Pancreas (tissue), 10 donors: ENCODE measurements around the gene MAPK11. TPM values are rescaled to one million over a fixed set of nuclear protein-coding genes. Genes with fewer than 3 reads are reported as not detected.

Experiments used
- ATAC-seq, 4 donors: fragments of 200-7000 bp; cut with Tn5 transposase; one replicate each; pipeline versions ENCODE4 v1.8.0 to v1.9.1; 2020; ENCODE audit warnings: mild to moderate bottlenecking in 4 of 4, moderate library complexity in 4 of 4
- DNase-seq, 6 donors: peaks; one replicate each; pipeline ENCODE4 v3.0.0-alpha.2; 2020
- FAIRE-seq: peaks from 2 replicates; lab custom pipeline; 2012; peaks lifted over from hg19 to GRCh38; lab: Jason Lieb, UNC
- H3K27ac ChIP-seq, 4 donors: fragments of 200-600 bp; sonication (generic); 1 replicate in 3 of 4; 2 replicates in 1 of 4; pipeline versions ENCODE4 v1.5.0 to v1.8.0; 2020
- H3K27me3 ChIP-seq, 4 donors: fragments of 200-600 bp; one replicate each; pipeline ENCODE4 v1.8.0; 2021
- H3K36me3 ChIP-seq, 3 donors: fragments of 200-600 bp; sonication (generic) in 1 of 3; one replicate each; pipeline versions ENCODE4 v1.5.0 to v1.8.0; 2020 to 2021
- H3K4me1 ChIP-seq, 3 donors: fragments of 200-600 bp; one replicate each; pipeline ENCODE4 v1.8.0; 2021
- H3K4me3 ChIP-seq, 4 donors: fragments of 200-600 bp; sonication (generic) in 2 of 4; one replicate each; pipeline versions ENCODE4 v1.5.0 to v1.8.0; 2020 to 2021
- H3K9me3 ChIP-seq, 4 donors: fragments of 200-600 bp; one replicate each; pipeline ENCODE4 v1.8.0; 2021
- WGBS, 2 donors: extraction: QIAGEN DNeasy Blood & Tissue Kit; methylation state at CpG; one replicate each; pipeline ENCODE4 v1.1.7; 2013; 5-methylcytosine and 5-hydroxymethylcytosine counted together
- intact Hi-C, 3 donors: fragments of 100-400 bp; cut with DNase I; formaldehyde crosslinking; loops; one replicate each; pipeline versions ENCODE4 v1.11.1 to v1.14.2; 2022
- polyA plus RNA-seq, 2 donors: library from polyadenylated mRNA; stranded (reverse); fragments of 200-250 nt; gene quantifications; one replicate each; pipeline ENCODE4 v1.2.3, GENCODE V29; 2013
- total RNA-seq, 6 donors: library from RNA; stranded (reverse); fragmentation: NEBNext Ultra II Directional in 4 of 6; extraction: Animal tissue kit (Norgen Biotek cat#: 25700) in 4 of 6; gene quantifications; one replicate each; pipeline versions ENCODE4 v1.2.1 to v1.2.4, GENCODE V29; 2021 to 2023
- TF ChIP-seq, protein P1 (sequence below), 4 donors: fragments of 200-600 bp; sonication (generic) in 3 of 4; IDR thresholded peaks; one replicate each; pipeline versions ENCODE4 v1.5.0 to v1.8.0; 2021; ENCODE audit warnings: antibody characterized with exemption in 4 of 4
- donor health status: healthy with polysubstance abuse.
- donor health status: DM: no; HTN: no; CAD: no; lungs with moderate emphysema.
- donor health status: DM: no; HTN: no; CAD: no.
- donor health status: control.
- donor health status: control.
- donor health status: Bipolar disorder and iron deficiency.
- donor health status: DM: yes; HTN: yes; CAD: no.
- donor health status: DM: no; HTN: no; CAD: no.
- donor health status: DM: no; HTN: no; CAD: no.
- donor health status: DM: yes; HTN: yes; CAD: no.

The MAPK11 gene
- total and polyA plus RNA-seq, 8 donors: 1.3 to 22.2 (median 3.2) TPM

- FAIRE-seq (no peak), ATAC-seq (peak in 3 of 4 donors; percentile 5 to 49 (median 41)), DNase-seq (peak in 1 of 6 donors; percentile 55)
- H3K4me3 ChIP-seq: no peak overlapping the region
- TF ChIP-seq, protein P1, sequence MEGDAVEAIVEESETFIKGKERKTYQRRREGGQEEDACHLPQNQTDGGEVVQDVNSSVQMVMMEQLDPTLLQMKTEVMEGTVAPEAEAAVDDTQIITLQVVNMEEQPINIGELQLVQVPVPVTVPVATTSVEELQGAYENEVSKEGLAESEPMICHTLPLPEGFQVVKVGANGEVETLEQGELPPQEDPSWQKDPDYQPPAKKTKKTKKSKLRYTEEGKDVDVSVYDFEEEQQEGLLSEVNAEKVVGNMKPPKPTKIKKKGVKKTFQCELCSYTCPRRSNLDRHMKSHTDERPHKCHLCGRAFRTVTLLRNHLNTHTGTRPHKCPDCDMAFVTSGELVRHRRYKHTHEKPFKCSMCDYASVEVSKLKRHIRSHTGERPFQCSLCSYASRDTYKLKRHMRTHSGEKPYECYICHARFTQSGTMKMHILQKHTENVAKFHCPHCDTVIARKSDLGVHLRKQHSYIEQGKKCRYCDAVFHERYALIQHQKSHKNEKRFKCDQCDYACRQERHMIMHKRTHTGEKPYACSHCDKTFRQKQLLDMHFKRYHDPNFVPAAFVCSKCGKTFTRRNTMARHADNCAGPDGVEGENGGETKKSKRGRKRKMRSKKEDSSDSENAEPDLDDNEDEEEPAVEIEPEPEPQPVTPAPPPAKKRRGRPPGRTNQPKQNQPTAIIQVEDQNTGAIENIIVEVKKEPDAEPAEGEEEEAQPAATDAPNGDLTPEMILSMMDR (IDR thresholded peaks at IDR 0.05): no peak
- H3K36me3 ChIP-seq: no peaks in the 10 kb centered on the region
- no peak overlapping the region for H3K27ac ChIP-seq
- H3K9me3 ChIP-seq: no peaks in the 10 kb centered on the region
- 49 to 54% methylated on average over 28 to 31 of the region's 31 CpGs for WGBS, 2 donors
- H3K27me3 ChIP-seq: no peaks in the 10 kb centered on the region
- intact Hi-C loops: loop anchor here in 1 of 3 donors (5.0 kb wide), 1 partner anchor 80 kb away; no protein-coding TSS in a partner anchor
- no peaks in the 10 kb centered on the region for H3K4me1 ChIP-seq
Measured at GRCh38 chr22:50257451-50258360, 12.5 kb downstream of the MAPK11 start.

DNA sequence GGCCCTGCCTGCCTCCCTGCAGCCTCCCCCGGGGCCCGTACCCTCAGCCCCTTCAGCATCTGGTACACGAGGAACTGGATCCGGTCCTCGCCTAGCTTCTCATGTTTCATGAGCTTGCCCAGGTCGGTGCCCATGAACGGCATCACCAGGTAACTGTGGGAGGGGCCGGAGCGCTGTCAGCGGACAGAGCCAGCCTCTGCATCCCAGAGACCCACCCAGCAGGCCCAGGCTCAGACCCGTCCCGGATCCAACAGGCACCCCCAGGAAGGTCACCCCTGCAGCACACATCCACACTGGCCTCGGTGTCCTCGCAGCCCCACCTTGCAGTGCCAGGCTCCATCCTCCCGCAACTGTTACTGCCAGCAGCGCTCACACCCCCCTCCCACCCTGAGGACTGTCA, 13.1 kb downstream of the MAPK11 start:
- Histone ChIP-seq H3K9me3 (no peaks in the 10 kb centered on the region), H3K4me3 (no peak overlapping the region), H3K27me3 (no peaks in the 10 kb centered on the region), H3K36me3 (no peaks in the 10 kb centered on the region), H3K4me1 (no peaks in the 10 kb centered on the region), H3K27ac (no peak overlapping the region)
- FAIRE-seq (no peak), ATAC-seq (no peak), DNase-seq (no peak)
- TF ChIP-seq, protein P1 (IDR thresholded peaks at IDR 0.05): no peak
- intact Hi-C loops: loop anchor here in 1 of 3 donors (5.0 kb wide), 1 partner anchor 80 kb away; no protein-coding TSS in a partner anchor
- 70 to 71% methylated on average over 16 of the region's 16 CpGs for WGBS, 2 donors

DNA sequence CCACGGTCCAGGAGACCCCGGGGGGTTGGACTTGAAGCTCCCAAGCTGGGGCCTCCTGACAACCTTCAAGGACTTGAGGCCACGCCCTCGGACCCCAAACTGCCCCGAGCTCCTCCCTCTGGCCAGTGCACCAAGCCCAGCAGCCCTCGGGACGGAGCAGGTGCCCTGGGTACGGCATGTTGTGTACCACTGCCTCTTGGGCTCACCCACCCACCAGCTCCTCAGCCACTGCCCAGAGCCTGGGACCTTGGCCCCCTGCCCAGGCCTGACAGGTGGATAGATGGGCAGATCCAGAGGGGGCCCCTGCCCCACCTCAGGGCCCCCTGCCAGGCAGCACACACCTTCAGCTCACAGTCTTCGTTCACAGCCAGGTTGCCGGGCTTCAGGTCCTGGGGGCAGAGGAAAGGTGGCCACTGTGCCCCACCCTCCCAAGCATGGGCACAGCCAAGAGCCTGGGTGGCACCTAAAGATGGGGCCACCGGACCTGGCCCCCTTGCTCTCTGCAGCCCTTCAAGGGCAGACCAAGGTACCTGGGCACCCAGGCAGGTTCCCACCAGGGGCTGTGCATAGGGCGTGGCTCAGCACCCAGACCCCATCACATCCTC, 13.8 kb downstream of the MAPK11 start:
- intact Hi-C loops: loop anchor here in 1 of 3 donors (5.0 kb wide), 1 partner anchor 81 kb away; no protein-coding TSS in a partner anchor
- no peak for FAIRE-seq

DNA sequence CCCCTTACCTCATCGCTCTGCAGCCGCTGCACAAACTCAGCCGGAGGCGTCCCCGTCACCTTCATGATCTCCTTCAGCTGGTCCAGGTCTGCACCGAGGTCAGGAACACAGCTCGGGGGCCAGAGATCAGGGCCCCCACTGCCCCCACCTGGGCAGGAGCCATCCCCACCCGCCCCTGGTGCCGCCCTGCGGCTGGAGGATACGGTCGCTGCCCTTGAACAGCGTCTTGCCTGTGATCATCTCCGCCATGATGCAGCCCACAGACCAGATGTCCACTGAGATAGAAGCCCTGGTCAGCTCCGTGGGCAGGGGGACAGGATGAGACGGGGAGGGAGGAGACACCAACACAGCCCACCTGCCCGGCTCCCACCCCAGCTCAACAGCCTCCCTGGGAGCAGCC, 14.6 kb downstream of the MAPK11 start:
- Histone ChIP-seq H3K27me3 (no peaks in the 10 kb centered on the region), H3K36me3 (no peaks in the 10 kb centered on the region), H3K4me3 (no peak overlapping the region), H3K27ac (no peak overlapping the region), H3K4me1 (peaks cover 0 to under 1% (median 0%) of the 10 kb centered on the region in 3 donors), H3K9me3 (no peaks in the 10 kb centered on the region)
- intact Hi-C loops: loop anchor here in 1 of 3 donors (5.0 kb wide), 1 partner anchor 82 kb away; no protein-coding TSS in a partner anchor
- TF ChIP-seq, protein P1 (IDR thresholded peaks at IDR 0.05): no peak
- FAIRE-seq (no peak), DNase-seq (no peak), ATAC-seq (no peak)
- WGBS, 2 donors: 76 to 89% methylated on average over 17 of the region's 17 CpGs

More for the DNA sequence above, 13.8 kb downstream of the MAPK11 start:
- TF ChIP-seq, protein P1 (IDR thresholded peaks at IDR 0.05): no peak
- Histone ChIP-seq H3K27me3 (no peaks in the 10 kb centered on the region), H3K36me3 (no peaks in the 10 kb centered on the region), H3K4me1 (no peaks in the 10 kb centered on the region), H3K9me3 (no peaks in the 10 kb centered on the region), H3K27ac (no peak overlapping the region), H3K4me3 (no peak overlapping the region)
- 52 to 65% methylated on average over 12 of the region's 12 CpGs for WGBS, 2 donors
- ATAC-seq (no peak), DNase-seq (peak in 1 of 6 donors; percentile 61)
